HG03575 (cell line): ENCODE results near the gene ACBD6.

Source experiments
- ATAC-seq: cut with Tn5 transposase; IDR thresholded peaks from one replicate; pipeline ENCODE4 v1.9.1; 2021; ENCODE audit not compliant: unreplicated experiment, insufficient number of reproducible peaks, low FRiP score; ENCODE audit errors: extremely low read depth

Gene ACBD6

GRCh38 chr1:180386745-180387367 lies 115.5 kb downstream of the ACBD6 start:
- no peak for ATAC-seq

GRCh38 chr1:180385144-180385543 lies 117.2 kb downstream of the ACBD6 start:
- ATAC-seq = no peak

DNA sequence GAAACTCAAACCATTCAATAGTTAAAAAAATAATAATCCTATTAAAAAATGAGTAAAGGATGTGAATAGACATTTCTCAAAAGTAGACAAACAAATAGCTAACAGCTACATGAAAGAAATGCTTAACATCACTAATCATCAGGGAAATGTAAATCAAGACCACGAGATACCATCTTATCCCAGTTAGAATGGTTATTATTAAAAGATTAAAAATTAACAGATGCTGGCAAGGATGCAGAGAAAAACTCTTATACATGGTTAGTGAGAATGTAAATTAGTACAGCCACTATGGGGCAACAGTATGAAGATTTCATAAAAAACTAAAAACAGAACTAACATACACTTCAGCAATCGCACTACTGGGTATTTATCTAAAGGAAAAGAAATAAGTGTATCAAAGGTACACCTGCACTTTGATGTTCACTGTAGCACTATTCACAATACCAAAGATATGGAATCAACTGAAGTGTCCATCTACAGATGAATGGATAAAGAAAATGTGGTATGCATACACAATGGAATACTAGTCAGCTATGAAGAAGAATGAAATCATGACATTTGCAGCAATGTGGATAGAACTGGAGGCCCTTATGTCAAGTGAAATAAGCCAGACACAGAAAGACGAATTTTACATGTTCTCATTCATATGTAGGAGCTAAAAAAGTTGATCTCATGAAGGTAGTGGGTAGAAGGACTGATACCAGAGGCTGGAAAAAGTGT lies 117.9 kb downstream of the ACBD6 start:
- no peak for ATAC-seq

GRCh38 chr1:180382326-180383115 lies 119.9 kb downstream of the ACBD6 start:
- no peak for ATAC-seq

- no peak for ATAC-seq
Measured at GRCh38 chr1:180381184-180381580, 121.2 kb downstream of the ACBD6 start.

DNA sequence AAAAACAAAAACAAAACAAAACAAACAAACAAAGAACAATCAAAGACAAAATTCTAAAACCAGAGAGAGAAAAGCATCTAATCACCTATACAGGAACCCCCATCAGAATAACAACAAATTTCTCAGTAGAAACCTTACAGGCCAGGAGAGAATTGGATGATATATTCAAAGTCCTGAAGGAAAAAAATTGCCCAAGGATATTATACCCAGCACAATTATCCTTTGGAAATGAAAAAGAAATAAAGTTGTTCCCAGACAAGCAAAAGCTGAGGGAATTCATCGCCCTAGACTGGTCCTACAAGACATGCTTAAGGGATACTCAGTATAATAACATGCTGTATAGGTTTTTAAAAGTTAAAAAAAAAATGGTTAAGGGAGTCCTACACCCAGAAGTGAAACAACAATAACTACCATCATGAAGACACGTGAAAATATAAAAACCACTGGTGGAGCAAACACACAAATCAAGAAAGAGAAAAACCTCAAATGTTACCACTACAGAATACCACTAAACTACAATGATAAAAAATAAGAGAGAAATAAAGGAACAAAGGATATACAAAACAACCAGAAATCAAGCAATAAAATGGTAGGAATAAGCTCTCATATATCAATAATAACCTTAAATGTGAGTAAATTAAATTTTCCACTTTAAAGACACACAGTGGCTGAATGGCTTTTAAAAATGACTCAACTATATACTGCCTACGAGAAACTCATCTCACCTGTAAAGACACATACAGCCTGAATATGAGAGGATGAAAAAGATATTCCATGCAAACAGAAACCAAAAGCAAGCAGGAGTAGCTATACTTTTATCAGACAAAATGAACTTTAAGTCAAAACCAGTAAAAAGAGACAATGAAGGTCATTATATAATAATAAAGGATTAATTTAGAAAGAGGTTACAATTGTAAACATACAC lies 121.9 kb downstream of the ACBD6 start:
- no peak for ATAC-seq

DNA sequence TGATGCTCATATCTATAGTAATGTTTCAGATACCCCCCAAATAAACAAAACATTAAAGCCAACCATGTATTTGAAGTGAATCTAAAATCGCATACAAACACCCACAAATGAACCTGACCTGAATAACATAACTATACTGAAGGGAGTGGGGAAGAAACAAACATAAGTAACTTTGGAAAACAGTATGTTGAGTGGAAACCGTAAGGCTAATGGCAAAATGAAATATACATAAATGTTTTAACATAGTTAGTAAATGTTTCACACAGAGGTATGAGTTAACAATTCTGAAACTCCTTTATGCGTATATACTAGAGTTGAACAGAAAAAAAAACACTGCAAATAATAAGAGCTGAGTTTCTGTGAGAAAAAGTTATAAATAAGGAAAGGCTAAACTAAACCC lies 125.6 kb downstream of the ACBD6 start:
- ATAC-seq = no peak

- ATAC-seq = no peak
Measured at GRCh38 chr1:180376253-180376652, 126.1 kb downstream of the ACBD6 start.

DNA sequence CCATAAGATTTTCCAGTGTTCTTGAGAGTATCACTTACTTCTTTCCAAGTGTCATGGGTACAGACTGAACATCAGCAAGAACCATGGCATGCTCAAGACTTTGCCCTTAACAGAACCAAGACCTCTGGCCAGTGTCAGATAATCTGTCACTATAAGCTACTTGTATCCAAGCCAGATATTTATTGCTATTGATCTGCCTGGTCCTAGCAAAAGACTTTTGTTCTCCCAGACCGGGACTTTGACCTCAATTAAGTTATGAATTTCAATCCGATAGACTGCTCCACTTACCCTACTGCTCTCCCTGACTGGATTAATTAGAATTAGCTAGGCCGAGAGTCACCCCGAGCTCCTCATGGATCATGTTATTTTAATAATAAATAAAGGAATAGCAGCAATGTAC lies 129.6 kb downstream of the ACBD6 start:
- no peak for ATAC-seq

DNA sequence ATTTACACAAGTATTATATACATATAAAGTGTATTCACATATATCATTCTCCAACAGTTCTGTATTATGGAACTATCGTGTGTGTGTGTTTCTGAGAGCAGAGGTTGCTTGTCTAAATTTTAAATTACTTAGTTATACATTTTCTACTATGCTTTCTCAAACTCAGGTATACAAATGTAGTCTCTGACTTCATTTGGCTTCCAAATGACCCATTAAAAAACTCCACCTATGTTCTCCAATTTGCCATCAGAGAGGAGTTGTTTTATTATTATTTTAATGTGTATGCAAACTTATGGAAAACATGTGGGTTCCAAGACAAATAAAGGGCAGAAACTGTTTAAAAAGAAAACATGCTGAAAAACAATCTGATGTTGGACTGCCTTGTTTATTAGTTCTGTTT lies 131.8 kb downstream of the ACBD6 start:
- ATAC-seq = no peak

DNA sequence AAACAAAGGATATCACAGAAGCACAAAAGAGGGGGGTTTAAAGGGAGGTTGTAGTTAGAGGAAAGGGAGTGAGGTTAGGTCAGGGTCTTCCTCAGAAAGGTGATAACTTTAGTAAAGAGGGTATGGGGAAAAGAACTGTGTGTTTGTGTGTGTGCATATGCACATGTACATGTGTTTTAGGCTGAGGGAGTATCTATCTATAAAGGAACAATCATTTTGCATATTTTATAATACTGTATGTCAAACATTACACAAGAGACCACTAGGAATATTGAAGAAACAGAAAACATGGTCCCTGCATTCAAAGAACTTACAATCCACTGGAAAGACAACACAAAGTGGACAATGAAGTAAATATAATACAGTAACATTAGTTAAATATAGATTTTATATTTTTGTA lies 132.2 kb downstream of the ACBD6 start:
- no peak for ATAC-seq

- ATAC-seq = no peak
Measured at GRCh38 chr1:180369061-180369460, 133.3 kb downstream of the ACBD6 start.

DNA sequence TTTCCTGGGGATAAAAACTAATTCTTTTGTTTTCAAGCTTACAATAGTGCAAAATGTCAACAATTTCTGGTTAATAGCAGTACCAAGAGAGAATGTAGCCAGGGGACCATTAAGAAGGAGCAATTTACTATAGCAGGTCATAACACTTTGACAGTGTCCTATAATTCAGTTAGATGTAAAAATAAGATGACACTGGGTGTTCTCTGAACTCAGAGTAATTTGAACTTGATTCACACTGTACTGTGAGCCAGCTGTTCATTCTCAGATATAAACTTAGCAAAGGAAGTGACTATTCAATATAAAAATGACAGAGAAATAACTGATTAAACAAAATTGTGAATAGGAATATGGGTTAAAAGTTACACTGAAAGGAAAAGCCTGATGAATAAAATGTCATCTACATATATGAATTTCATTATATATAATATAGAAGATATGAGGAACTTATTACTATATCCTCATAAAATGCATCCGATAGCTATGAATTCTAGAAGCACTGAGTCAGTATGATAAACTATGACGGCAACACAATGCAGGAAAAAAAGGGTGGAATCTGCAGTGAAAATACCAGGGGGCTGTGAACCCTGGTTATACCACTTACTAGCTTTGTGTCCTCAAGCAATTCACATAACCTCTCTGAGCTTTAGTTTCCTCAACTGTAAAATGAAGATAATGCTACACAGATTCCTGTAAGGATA lies 135.9 kb downstream of the ACBD6 start:
- ATAC-seq = no peak

GRCh38 chr1:180365039-180365438 lies 137.3 kb downstream of the ACBD6 start:
- ATAC-seq = no peak

DNA sequence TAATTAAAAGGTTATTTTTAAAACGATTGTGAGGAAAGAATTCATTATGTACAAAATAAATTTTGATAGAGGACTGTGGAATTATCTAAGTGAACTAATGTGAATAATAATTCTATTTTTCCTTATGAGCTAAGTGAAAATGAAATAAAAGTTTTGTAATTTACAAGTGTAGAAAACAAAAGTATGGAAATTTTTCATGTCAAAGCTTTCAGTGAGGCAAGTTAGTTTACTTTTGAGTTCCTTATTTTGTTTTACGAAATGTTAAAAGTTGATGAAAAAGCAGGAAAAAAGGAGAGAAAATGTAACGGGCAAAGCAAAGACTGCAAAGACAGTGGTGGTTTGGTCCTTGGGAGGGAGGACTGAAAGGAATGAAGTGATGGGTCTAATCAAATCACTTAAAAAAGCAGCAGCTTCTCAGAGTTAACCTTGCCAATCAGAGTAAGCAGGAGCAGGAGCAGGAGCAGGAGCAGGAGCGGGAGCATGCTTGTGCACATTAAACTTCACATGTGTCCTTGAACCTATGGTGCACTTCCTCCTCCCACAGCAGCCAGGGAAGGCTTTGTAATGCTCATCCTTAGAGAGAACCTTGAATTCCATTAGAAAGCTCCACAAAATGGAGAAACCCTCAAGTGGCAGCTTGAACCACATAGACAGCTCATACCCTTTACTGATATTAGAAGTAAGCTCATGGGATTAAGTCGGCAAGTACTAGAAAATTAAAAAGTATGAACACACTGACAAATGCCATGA lies 139.0 kb downstream of the ACBD6 start:
- ATAC-seq = no peak

DNA sequence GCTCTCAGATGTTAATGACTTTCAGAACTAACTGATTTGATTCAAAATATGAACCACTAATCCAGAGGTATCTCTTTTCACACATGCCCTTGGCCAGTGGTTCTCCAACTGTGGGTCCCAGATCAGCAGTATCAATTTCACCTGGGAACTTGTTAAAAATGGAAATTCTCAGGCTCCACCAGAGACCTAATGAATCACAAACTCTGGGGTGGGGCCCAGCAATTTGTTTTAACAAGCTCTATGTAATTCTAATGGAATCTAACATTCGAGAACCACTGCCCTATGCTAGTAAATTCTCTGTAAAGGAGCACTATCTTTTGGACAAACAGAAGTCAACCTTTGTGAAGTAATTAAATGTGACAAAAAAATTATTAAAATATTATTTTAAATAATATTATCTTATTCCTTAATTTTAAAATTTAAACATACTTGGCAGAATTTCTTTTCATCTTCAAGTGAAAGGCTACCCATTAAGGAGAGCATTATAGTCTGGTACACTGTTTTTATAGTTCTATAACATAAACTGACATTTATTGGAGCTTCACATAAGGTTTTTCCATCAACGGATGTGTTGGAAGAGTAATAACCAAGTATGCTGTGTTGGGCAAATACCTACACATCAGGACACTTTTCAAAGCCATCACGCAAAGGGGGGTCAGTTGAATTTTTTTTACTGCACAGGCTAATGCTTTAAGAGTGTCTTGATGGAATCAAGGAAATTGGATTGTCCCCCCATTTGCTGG lies 141.9 kb downstream of the ACBD6 start:
- ATAC-seq = no peak

DNA sequence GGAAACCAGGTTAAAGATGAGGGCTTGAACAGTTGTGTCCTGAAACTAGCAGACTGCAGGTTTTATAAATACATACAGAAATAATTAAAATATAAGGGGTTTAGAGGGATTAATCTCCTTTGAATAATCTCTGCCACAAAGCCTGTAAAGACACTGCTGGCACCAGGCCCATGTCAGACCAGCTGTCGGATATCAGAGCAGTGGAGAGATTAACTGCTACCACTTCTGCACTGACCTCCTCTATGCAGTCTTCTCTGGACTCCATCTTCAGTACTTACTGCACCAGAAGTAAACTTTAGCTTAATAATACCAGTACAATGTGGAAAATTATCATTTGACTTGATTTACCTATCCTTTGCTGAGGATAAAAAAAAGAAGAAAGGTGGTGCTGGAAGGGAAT lies 143.7 kb downstream of the ACBD6 start:
- ATAC-seq = no peak
